ENCODE measurements around the gene CACYBP.

DNA sequence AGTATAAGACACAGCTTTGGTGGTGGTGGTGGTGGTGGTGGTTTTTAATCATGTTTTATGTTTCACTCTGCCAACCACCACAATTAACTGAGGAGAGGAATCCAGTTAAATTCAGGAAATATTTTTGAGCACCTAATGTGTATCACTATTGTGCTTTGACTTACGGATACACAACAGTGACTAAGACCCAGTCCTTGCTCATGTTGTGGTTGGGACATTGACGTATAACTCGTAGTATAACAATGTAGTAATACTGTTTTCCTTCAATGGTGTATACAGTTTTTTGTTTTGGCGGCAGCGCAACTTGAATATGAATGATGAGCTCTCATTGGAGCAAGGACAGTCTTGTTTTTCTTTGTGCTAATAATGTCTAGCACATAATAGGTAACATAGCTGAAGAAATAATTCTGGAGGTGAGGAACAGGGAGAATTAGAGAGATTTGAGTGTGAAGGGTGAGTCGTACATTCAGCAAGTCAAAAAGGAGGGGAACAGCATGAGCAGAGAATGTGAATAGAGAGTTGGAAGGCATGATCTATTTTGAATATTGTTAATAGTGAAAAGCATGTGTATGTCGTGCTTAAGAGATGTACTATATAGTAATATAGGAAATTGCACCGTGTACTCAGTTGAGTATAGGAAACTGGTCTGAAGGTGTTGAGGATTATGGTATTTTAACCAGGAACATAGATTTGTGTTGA lies 5.5 kb downstream of the CACYBP start:
- TF ChIP-seq POLR2AphosphoS5 (IDR thresholded peaks at IDR 0.05) (no peak), EZH2 (IDR thresholded peaks at IDR 0.05; ENCODE audit: borderline replicate concordance, insufficient read depth, low read length, poor library complexity, severe bottlenecking) (no peak), MXI1 (conservative IDR thresholded peaks at IDR 0.05; ENCODE audit: poor library complexity, severe bottlenecking) (no peak), EP300 (conservative IDR thresholded peaks at IDR 0.05; ENCODE audit: poor library complexity, severe bottlenecking) (no peak), TAF1 (IDR thresholded peaks at IDR 0.05; ENCODE audit: low read depth) (no peak)
- TF ChIP-seq, protein P1, sequence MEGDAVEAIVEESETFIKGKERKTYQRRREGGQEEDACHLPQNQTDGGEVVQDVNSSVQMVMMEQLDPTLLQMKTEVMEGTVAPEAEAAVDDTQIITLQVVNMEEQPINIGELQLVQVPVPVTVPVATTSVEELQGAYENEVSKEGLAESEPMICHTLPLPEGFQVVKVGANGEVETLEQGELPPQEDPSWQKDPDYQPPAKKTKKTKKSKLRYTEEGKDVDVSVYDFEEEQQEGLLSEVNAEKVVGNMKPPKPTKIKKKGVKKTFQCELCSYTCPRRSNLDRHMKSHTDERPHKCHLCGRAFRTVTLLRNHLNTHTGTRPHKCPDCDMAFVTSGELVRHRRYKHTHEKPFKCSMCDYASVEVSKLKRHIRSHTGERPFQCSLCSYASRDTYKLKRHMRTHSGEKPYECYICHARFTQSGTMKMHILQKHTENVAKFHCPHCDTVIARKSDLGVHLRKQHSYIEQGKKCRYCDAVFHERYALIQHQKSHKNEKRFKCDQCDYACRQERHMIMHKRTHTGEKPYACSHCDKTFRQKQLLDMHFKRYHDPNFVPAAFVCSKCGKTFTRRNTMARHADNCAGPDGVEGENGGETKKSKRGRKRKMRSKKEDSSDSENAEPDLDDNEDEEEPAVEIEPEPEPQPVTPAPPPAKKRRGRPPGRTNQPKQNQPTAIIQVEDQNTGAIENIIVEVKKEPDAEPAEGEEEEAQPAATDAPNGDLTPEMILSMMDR (IDR thresholded peaks at IDR 0.05; ENCODE audit: poor library complexity, severe bottlenecking), result no peak
- TF ChIP-seq, protein P2, sequence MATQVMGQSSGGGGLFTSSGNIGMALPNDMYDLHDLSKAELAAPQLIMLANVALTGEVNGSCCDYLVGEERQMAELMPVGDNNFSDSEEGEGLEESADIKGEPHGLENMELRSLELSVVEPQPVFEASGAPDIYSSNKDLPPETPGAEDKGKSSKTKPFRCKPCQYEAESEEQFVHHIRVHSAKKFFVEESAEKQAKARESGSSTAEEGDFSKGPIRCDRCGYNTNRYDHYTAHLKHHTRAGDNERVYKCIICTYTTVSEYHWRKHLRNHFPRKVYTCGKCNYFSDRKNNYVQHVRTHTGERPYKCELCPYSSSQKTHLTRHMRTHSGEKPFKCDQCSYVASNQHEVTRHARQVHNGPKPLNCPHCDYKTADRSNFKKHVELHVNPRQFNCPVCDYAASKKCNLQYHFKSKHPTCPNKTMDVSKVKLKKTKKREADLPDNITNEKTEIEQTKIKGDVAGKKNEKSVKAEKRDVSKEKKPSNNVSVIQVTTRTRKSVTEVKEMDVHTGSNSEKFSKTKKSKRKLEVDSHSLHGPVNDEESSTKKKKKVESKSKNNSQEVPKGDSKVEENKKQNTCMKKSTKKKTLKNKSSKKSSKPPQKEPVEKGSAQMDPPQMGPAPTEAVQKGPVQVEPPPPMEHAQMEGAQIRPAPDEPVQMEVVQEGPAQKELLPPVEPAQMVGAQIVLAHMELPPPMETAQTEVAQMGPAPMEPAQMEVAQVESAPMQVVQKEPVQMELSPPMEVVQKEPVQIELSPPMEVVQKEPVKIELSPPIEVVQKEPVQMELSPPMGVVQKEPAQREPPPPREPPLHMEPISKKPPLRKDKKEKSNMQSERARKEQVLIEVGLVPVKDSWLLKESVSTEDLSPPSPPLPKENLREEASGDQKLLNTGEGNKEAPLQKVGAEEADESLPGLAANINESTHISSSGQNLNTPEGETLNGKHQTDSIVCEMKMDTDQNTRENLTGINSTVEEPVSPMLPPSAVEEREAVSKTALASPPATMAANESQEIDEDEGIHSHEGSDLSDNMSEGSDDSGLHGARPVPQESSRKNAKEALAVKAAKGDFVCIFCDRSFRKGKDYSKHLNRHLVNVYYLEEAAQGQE (IDR thresholded peaks at IDR 0.05; ENCODE audit: borderline replicate concordance), result no peak

All from neural cell (in vitro differentiated cells).